ENCODE data around the gene MYO9B.
"Not testable (repeated sequence)": the region's sequence is repeated elsewhere in the genome, so short reads cannot be mapped to it uniquely, and the experiment has no call there.

The MYO9B gene

GRCh38 chr19:17114414-17114831, 38.8 kb downstream of the MYO9B start:
- no peak for DNase-seq

GRCh38 chr19:17116996-17117702, 41.6 kb downstream of the MYO9B start:
- no peak for DNase-seq

GRCh38 chr19:17118957-17119356, 43.4 kb downstream of the MYO9B start:
- no peak for DNase-seq

GRCh38 chr19:17121736-17122293, 46.2 kb downstream of the MYO9B start:
- DNase-seq: no peak

- no peak for DNase-seq
Observed at GRCh38 chr19:17123041-17123440, 47.5 kb downstream of the MYO9B start.

GRCh38 chr19:17124025-17124424, 48.4 kb downstream of the MYO9B start:
- DNase-seq: no peak

- DNase-seq: no peak
Observed at GRCh38 chr19:17125062-17125727, 49.6 kb downstream of the MYO9B start.

GRCh38 chr19:17125728-17126677, 50.4 kb downstream of the MYO9B start:
- DNase-seq: peak; percentile 76 to 96

GRCh38 chr19:17127671-17128070, 52.1 kb downstream of the MYO9B start:
- DNase-seq: no peak

GRCh38 chr19:17128403-17128802, 52.8 kb downstream of the MYO9B start:
- no peak for DNase-seq

GRCh38 chr19:17128820-17129219, 53.2 kb downstream of the MYO9B start:
- no peak for DNase-seq

GRCh38 chr19:17129377-17129776, 53.8 kb downstream of the MYO9B start:
- DNase-seq: no peak

GRCh38 chr19:17135001-17135853, 59.6 kb downstream of the MYO9B start:
- peak in 1 of 2 donors; percentile 76 for DNase-seq

GRCh38 chr19:17136021-17136420, 60.4 kb downstream of the MYO9B start:
- DNase-seq: no peak

GRCh38 chr19:17136617-17137016, 61.0 kb downstream of the MYO9B start:
- DNase-seq: no peak

GRCh38 chr19:17137417-17137816, 61.8 kb downstream of the MYO9B start:
- no peak for DNase-seq

GRCh38 chr19:17138052-17138846, 62.7 kb downstream of the MYO9B start:
- peak in 1 of 2 donors; percentile 2 for DNase-seq

GRCh38 chr19:17138937-17139598, 63.5 kb downstream of the MYO9B start:
- no peak for DNase-seq

- not testable (repeated sequence) for DNase-seq
Observed at GRCh38 chr19:17144771-17145170, 69.2 kb downstream of the MYO9B start.
